Loucy (cell line): ENCODE results near the gene KRTAP5-8.
"Not testable (repeated sequence)": the region's sequence is repeated elsewhere in the genome, so short reads cannot be mapped to it uniquely, and the experiment has no call there.

Experiments used
- H2AFZ ChIP-seq: fragments of 200-600 bp; sonication (generic); 2 replicates; pipeline ENCODE4 v1.6.0; 2016; ENCODE audit warnings: antibody characterized with exemption, mild to moderate bottlenecking, low read length, moderate library complexity
- H3F3A ChIP-seq: fragments of 200-600 bp; 2 replicates; pipeline ENCODE4 v1.6.0; 2016; ENCODE audit warnings: antibody characterized with exemption, low read depth, mild to moderate bottlenecking
- H3K27me3 ChIP-seq: fragments of 200-600 bp; sonication (generic); 2 replicates; pipeline ENCODE4 v1.6.1; 2014; ENCODE audit warnings: low read length, mild to moderate bottlenecking; ENCODE audit not compliant: insufficient read depth, poor library complexity, severe bottlenecking
- H3K36me3 ChIP-seq: fragments of 200-600 bp; sonication (generic); 2 replicates; pipeline ENCODE4 v1.6.1; 2016; ENCODE audit warnings: low read length; ENCODE audit not compliant: insufficient read depth
- H3K4me1 ChIP-seq: fragments of 200-600 bp; sonication (generic); 2 replicates; pipeline ENCODE4 v1.5.1; 2014; ENCODE audit warnings: low read length, mild to moderate bottlenecking; ENCODE audit not compliant: insufficient read depth, poor library complexity, severe bottlenecking
- H3K4me2 ChIP-seq: fragments of 200-600 bp; sonication (generic); 2 replicates; pipeline ENCODE4 v1.6.0; 2014; ENCODE audit warnings: antibody characterized with exemption, low read length, low read depth, mild to moderate bottlenecking; ENCODE audit not compliant: poor library complexity, severe bottlenecking
- H3K4me3 ChIP-seq: fragments of 200-600 bp; sonication (generic); 2 replicates; pipeline ENCODE4 v1.5.1; 2014; ENCODE audit warnings: low read length, mild to moderate bottlenecking, mixed read lengths; ENCODE audit not compliant: poor library complexity, severe bottlenecking
- H3K79me2 ChIP-seq: fragments of 200-600 bp; sonication (generic); 2 replicates; pipeline ENCODE4 v1.6.1; 2014; ENCODE audit warnings: low read length; ENCODE audit not compliant: insufficient read depth
- H3K9ac ChIP-seq: fragments of 200-600 bp; sonication (generic); 2 replicates; pipeline ENCODE4 v1.6.0; 2014; ENCODE audit warnings: mild to moderate bottlenecking, low read depth, low read length, moderate library complexity; ENCODE audit not compliant: poor library complexity, severe bottlenecking
- H3K9me2 ChIP-seq: fragments of 200-600 bp; sonication (generic); replicated peaks from 2 replicates; pipeline ENCODE4 v1.6.1; 2016; ENCODE audit warnings: low read depth, low read length, mixed read lengths
- H3K9me3 ChIP-seq: fragments of 200-600 bp; sonication (generic); 2 replicates; pipeline ENCODE4 v1.6.1; 2014; ENCODE audit warnings: mild to moderate bottlenecking, antibody characterized with exemption, low read length, low read depth; ENCODE audit not compliant: insufficient read depth
- H4K20me1 ChIP-seq: fragments of 200-600 bp; sonication (generic); 2 replicates; pipeline ENCODE4 v1.6.0; 2014; ENCODE audit warnings: antibody characterized with exemption, low read length, mild to moderate bottlenecking; ENCODE audit not compliant: insufficient read depth, poor library complexity, severe bottlenecking
- CTCF ChIP-seq: fragments of 200-600 bp; sonication (generic); conservative IDR thresholded peaks from 2 replicates; pipeline ENCODE4 v1.5.1; 2014; ENCODE audit warnings: mild to moderate bottlenecking, antibody characterized with exemption, low read length
- EZH2phosphoT487 ChIP-seq: fragments of 200-600 bp; IDR thresholded peaks from 2 replicates; pipeline ENCODE4 v1.6.1; 2018; ENCODE audit warnings: antibody characterized with exemption, mild to moderate bottlenecking, moderate library complexity, borderline replicate concordance

The KRTAP5-8 gene

GRCh38 chr11:71537977-71538665 is at the start of gene KRTAP5-8:
TSS of gene KRTAP5-8 (plus strand) at chr11:71538025. CDS start at chr11:71538056, 31 bp downstream.
- not testable (repeated sequence) for H3K27me3 ChIP-seq, H3K36me3 ChIP-seq, H4K20me1 ChIP-seq, H3K4me3 ChIP-seq, H2AFZ ChIP-seq, H3K9me3 ChIP-seq, H3K9me2 ChIP-seq, H3K4me1 ChIP-seq, H3K4me2 ChIP-seq, H3F3A ChIP-seq, H3K79me2 ChIP-seq, H3K9ac ChIP-seq

DNA sequence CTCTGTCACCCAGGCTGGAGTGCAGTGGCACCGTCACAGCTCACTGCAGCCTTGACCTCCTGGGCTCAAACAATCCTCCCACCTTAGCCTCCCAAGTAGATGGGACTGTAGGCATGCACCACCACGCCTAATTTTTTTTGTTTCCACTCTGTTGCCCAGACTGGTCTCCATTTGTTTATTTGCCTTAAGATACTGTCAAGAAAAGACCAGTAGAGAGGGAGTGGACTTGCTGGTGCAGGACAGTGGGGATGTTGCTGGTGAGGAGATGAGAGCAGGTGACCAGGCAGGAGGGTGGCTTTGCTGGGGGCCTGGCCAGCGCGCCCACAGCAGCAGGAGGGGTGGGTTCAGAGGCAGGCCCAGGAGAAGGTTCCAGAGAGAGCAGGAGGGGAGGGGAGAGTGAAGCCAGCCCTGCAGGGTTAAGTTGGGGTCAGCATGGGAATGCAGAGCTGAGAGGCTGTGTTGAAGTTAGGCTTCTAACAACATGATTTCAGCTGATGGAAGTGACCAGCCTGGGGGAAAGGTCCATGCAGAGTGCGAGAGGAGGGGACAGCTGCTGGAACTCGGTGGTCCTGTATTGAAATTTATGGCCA is 49.0 kb upstream of the KRTAP5-8 start:
- Histone ChIP-seq H3K4me2 (no peak overlapping the region), H4K20me1 (no peaks in the 10 kb centered on the region), H3K9ac (no peak overlapping the region)

DNA sequence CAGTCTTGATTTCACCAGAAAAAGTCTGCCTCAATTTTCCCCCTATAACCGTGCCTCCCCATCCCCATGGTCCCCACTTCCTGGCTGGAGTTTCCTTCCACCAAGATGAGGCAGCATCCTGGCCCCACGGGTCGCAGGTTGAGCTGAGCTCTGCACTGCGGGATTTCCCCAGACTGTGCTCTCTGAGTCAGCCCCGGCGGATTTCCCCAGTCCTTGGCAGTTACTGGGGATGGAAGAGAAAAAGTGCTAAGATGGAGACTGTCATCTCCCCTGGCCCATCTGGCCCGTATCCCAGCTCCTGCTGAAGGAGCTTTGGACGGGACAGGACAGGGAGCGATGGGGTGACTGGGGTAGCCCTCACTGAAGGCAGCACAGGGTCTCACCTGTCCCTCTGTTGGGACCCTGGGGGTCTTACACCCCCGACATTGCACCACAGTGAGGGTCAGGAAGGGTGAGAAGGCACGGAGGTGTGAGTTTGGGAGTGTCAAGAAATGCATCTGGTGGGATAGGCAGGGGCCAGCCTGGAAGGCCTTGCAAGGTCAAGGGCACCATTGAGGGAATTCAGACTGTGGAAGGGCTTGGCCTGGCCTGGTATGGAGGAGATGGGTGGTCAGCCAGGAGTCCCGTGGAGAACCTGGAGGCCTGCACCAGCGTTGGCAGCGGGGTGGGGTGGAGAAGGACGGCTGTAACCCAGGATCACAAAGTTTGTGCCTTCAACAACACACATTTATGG is 48.3 kb upstream of the KRTAP5-8 start:
- Histone ChIP-seq H3K4me2 (no peak overlapping the region), H3K9ac (no peak overlapping the region), H4K20me1 (no peaks in the 10 kb centered on the region), H3K9me2 (no peaks in the 10 kb centered on the region), H3K36me3 (peaks cover 42% of the 10 kb centered on the region; the same call in 1 of the 2 replicates), H3K4me1 (no peaks in the 10 kb centered on the region), H3K79me2 (no peaks in the 10 kb centered on the region), H3K4me3 (no peak overlapping the region), H3K27me3 (no peaks in the 10 kb centered on the region), H3K9me3 (no peaks in the 10 kb centered on the region), H2AFZ (no peak overlapping the region), H3F3A (no peaks in the 10 kb centered on the region)
- no peak for TF ChIP-seq CTCF
- no peak for TF ChIP-seq EZH2phosphoT487

More for the DNA sequence above, 49.0 kb upstream of the KRTAP5-8 start:
- no peaks in the 10 kb centered on the region for H3K9me3 ChIP-seq
- no peaks in the 10 kb centered on the region for H3K9me2 ChIP-seq
- H3K4me1 ChIP-seq, result no peaks in the 10 kb centered on the region
- H3K36me3 ChIP-seq, result peaks cover 45% of the 10 kb centered on the region; the same call in 1 of the 2 replicates
- TF ChIP-seq EZH2phosphoT487, result no peak
- TF ChIP-seq CTCF, result no peak
- H3K4me3 ChIP-seq, result no peak overlapping the region
- H3F3A ChIP-seq, result no peaks in the 10 kb centered on the region
- H3K79me2 ChIP-seq, result no peaks in the 10 kb centered on the region
- no peak overlapping the region for H2AFZ ChIP-seq
- H3K27me3 ChIP-seq, result no peaks in the 10 kb centered on the region
